ENCODE results near the gene EFCAB11. TPM values are rescaled to one million over a fixed set of nuclear protein-coding genes. Genes with fewer than 3 reads are reported as not detected.

EFCAB11 gene
- total and polyA plus RNA-seq, 2 of the 8 experiments (the other 6 are each of a cell fraction or from before 2014, with no cell fraction given) = 6.8 to 12.8 TPM

DNA sequence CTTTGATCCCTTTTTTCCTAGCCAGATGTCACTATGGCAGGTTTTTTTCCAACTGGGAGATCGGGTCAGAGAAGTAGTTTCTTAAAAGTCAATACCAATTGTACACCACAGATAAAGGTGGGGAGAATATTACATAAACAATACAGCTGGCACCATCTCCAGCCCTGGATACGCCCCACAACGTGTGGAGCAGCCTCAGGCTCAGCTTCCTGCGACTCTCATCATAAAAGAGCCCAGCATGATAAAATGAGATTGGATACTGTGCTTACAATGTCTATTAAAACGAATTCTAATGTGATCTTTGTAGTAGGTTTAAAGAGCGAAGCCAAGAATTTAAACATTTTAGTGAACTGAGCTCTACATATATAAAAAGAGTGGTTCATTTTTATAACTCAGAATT is 21.5 kb downstream of the EFCAB11 start:
- no peak overlapping the region for H2BK5ac ChIP-seq (ENCODE audit: low read depth, low read length)
- no peaks in the 10 kb centered on the region for H3K36me3 ChIP-seq (ENCODE audit: control insufficient read depth in 2 of 4, insufficient read depth in 4 of 4, low read length in 3 of 4)
- H3K27me3 ChIP-seq (replicated peaks in 1 of 4; ENCODE audit: control insufficient read depth in 3 of 4, extremely low read depth in 1 of 4, insufficient read depth in 3 of 4, low read length in 3 of 4) = no peaks in the 10 kb centered on the region
- no peak for DNase-seq (ENCODE audit: low read depth in 1 of 2, low spot score in 2 of 2)
- no peak overlapping the region for H2BK12ac ChIP-seq (ENCODE audit: low read depth, low read length)
- POLR2A ChIA-PET (ENCODE audit: partially characterized antibody) = no interaction called here
- H3K27ac ChIP-seq (ENCODE audit: low read depth, low read length) = no peak overlapping the region
- H3K18ac ChIP-seq (ENCODE audit: extremely low read depth, low read length) = no peak overlapping the region
- no peak overlapping the region for H3K56ac ChIP-seq (replicated peaks; ENCODE audit: insufficient read length, low read depth, low read length)
- no peak overlapping the region for H3K23ac ChIP-seq (ENCODE audit: insufficient read length)
- H3K79me1 ChIP-seq (ENCODE audit: low read depth, low read length) = no peaks in the 10 kb centered on the region
- H3K4me2 ChIP-seq (ENCODE audit: insufficient read depth in 1 of 2, low read depth in 2 of 2, low read length in 2 of 2) = no peak overlapping the region
- no peaks in the 10 kb centered on the region for H3K23me2 ChIP-seq (ENCODE audit: low read depth, low read length)
- no peak overlapping the region for H4K8ac ChIP-seq (ENCODE audit: extremely low read depth, insufficient read depth, low read length)
- peaks cover 0 to 1% of the 10 kb centered on the region in 2 experiments for H4K20me1 ChIP-seq (replicated peaks in 1 of 2; ENCODE audit: control insufficient read depth in 1 of 2, insufficient read depth in 2 of 2, low read length in 2 of 2)
- no peak for FAIRE-seq
- H3K79me2 ChIP-seq (ENCODE audit: control insufficient read depth in 1 of 2, insufficient read depth in 2 of 2, low read length in 2 of 2) = no peaks in the 10 kb centered on the region
- no peak overlapping the region for H2BK20ac ChIP-seq (ENCODE audit: low read length)
- H3K4me3 ChIP-seq (ENCODE audit: extremely low read depth in 1 of 4, insufficient read depth in 2 of 4, low read depth in 3 of 4, low read length in 4 of 4) = no peak overlapping the region
- no peak overlapping the region for H3K9ac ChIP-seq (replicated peaks in 1 of 4; ENCODE audit: extremely low read depth in 1 of 4, low read depth in 3 of 4, low read length in 3 of 4)
- peaks cover 0 to 9% (median 0%) of the 10 kb centered on the region in 4 experiments; a peak in 1 of 7 replicates for H3K4me1 ChIP-seq (replicated peaks in 1 of 4; ENCODE audit: control insufficient read depth in 3 of 4, insufficient read depth in 4 of 4, low read length in 3 of 4)
- H3K14ac ChIP-seq (ENCODE audit: insufficient read length) = no peak overlapping the region
- no peak overlapping the region for H2AK5ac ChIP-seq (ENCODE audit: low read depth, low read length)
- H2BK15ac ChIP-seq (ENCODE audit: low read length) = no peak overlapping the region
- CTCF ChIA-PET (ENCODE audit: partially characterized antibody) = interaction anchor here (1.0 to 1.3 kb wide), 2 partner anchors 10 to 848 kb away, joined by 3 read pairs; no protein-coding TSS in a partner anchor
- H4K5ac ChIP-seq (ENCODE audit: insufficient read length, low read depth, low read length) = no peak overlapping the region
- H3K9me3 ChIP-seq (ENCODE audit: insufficient read depth in 2 of 2, low read depth in 1 of 2, low read length in 1 of 2) = no peaks in the 10 kb centered on the region
- H4K91ac ChIP-seq (replicated peaks; ENCODE audit: insufficient read length, low read length) = no peak overlapping the region
- no peak overlapping the region for H2BK120ac ChIP-seq (replicated peaks; ENCODE audit: low read depth, low read length)
- no peak overlapping the region for H2AFZ ChIP-seq (ENCODE audit: low read length)
- H3K4ac ChIP-seq (replicated peaks; ENCODE audit: insufficient read length, low read depth, low read length) = no peak overlapping the region
- WGBS, 2 experiments (ENCODE audit: extremely low coverage in 1 of 2, insufficient coverage in 1 of 2, insufficient read length in 1 of 2, insufficient replicate concordance in 2 of 2, low coverage in 1 of 2, low lambda C conversion rate in 2 of 2, missing lambda C conversion rate in 1 of 2) = 82% methylated on average over 6 of the region's 6 CpGs; no CpG with 5 or more reads in 1 of the 2 experiments
- no peak for TF ChIP-seq SP2 (IDR thresholded peaks at IDR 0.05; ENCODE audit: low read length)
- no peak for TF ChIP-seq POLR2AphosphoS5 (IDR thresholded peaks at IDR 0.05; ENCODE audit: low read depth, low read length)
- no peak for TF ChIP-seq SAP30 (IDR thresholded peaks at IDR 0.05; ENCODE audit: insufficient read depth, insufficient replicate concordance, low read length)
